Nucleus accumbens (tissue), 56 donors: Measurements from ENCODE around the gene CES2.

Source experiments
- DNase-seq, 56 donors: peaks; one replicate each; lab custom pipeline; 2025; lab: John Stamatoyannopoulos, UW

Gene CES2

DNA sequence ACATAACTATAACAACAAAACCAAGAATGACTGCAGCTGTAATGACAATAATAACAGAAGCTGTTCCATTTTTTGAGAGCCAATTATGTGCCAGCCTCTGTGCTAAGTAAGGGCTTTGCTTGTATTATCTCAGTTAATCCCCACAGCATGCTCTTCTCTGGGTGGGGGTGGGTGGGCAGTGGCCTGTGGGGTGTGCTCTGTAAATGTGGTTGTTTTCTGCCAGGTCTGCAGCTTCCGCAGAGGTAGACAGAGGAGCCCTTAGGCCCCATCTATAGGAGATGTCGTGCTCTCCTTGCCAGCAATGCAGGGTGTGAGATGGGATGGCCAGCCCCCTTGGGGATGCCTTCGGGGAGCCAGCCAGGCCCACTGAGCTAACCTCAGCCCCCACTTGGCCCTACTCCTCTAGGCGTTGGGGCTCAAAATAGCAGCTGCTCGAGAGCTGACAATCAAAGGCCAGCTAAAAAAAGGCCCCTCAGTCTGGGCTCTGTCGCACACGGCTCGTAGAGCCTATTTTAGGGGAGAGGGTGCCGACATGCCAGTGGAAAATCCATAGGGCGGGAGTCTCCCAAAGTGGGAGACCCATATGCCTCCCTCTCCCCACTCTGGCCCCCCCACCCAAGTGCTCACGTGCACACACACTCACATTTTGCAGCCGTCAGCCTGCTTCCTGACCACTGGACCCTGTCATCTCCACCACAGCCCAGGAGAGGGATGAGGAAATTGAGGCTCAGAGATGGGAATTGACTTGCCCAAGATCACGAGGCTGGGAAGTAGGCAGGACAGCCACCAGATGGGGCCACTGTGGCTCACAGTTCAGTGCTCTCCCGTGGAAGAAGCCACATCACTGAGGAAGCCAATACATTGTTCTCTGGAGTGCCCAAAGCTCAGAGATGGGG is 32.4 kb upstream of the CES2 start:
- no peak for DNase-seq

- DNase-seq = no peak
These were observed 31.5 kb upstream of the CES2 start for GRCh38 chr16:66903544-66904427.

GRCh38 chr16:66904428-66904845 is 30.9 kb upstream of the CES2 start:
- DNase-seq = peak in 1 of 56 donors; percentile 26

GRCh38 chr16:66904846-66905632 is 30.3 kb upstream of the CES2 start:
- DNase-seq = no peak

GRCh38 chr16:66905633-66906539 is 29.4 kb upstream of the CES2 start:
- DNase-seq = peak in 1 of 56 donors; percentile 44

DNA sequence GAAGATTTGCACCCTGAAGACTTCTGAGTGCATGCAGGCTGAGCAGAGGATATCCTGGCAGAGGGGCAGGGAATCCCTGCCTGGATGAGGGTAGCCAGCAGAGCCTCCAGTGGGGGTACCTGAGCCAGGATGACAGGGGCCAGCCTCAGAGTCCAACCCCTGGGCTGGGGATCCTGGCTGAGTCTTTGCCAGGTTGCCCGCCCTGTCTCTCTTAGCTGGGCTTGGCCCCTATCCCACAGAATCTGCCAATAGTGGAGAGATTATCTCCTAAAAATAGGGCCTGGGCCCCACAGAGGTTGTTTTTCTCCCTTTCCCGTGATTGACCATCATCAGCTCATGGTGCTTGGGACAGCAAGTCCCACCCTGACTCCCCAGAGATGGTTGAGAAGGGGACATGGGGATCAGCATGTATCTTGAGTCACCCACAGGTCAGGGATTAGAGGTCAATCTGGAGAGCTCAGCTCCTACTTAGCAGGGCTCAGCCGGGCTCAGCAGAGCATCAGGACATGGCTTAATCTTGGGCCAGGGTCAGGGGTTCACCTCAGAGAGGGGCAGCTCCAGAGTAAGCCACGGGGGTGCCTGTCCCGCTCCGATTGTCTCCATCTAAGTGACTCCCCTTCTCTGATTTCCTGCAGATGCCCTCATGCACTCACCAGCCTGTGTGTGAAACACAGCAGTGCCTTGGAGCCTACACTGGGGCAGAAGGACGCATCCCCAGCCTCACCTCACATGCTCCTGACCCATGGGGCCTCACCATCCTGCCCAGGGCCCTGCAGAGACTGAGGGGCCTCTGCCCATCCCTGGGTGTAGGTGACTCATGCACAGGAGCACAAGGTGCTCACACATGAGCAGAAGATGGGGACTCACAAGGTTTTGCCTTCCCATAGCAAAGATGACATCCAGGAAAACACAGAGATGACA is 28.1 kb upstream of the CES2 start:
- no peak for DNase-seq

- no peak for DNase-seq
These were observed 27.2 kb upstream of the CES2 start for GRCh38 chr16:66908116-66908515.

DNA sequence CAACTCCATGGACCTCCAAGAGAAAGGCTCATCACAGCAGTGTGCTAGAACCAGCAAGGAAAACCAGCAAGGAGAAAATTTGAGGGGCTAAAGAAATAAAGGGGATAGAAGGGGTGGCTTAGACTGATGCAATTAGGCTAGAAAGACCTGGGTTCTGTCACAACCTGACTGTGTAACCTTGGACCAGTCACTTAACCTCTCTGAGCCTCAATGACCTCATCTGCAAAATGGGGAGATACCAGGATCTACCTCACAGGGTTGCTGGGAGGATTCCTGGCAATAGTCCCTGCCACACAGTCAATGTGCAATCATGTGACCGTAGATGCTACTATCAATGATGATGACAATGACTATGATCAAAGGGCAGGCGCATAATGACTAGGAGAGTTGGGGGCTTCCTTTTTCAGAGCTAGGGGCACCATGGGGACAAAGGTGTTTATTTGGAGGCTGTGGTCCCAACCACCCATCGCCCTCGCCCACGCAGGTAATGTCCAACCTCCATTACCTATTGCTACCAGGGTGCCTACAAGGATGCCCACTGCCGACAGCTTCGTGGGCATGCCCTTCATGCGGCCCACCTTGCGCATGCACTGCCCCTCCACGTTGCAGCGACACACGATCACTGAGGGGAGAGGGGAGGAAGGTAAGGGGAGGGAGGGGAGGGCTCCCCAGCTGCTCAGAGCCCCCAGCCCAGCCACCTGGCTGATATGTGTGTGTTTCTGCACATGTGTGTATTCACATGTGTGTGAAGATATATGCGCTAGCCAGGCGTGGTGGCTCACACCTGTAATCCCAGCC is 26.4 kb upstream of the CES2 start:
- DNase-seq = no peak

GRCh38 chr16:66910175-66910940 is 25.0 kb upstream of the CES2 start:
- DNase-seq = no peak

DNA sequence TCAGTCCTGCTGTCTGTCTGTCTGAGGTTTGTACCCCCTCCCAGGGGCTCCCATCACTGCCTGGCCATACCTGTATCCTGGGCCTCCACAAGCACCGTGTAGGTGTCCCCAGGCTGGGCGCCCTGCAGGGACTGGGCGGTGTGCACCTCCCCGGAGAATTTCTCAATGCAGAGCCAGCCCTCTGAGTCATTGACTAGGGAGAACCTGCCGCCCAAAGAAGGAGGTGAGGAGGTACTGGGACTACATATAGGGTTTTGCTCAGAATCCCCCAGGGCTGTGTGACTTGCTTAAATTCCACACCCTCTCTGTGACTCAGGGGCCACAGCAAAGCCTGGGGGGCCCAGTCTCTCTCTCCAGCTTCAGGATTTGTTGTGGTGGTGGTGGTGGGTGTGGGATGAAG is 24.2 kb upstream of the CES2 start:
- DNase-seq = no peak

- DNase-seq = no peak
These were observed 23.5 kb upstream of the CES2 start for GRCh38 chr16:66911801-66912200.

DNA sequence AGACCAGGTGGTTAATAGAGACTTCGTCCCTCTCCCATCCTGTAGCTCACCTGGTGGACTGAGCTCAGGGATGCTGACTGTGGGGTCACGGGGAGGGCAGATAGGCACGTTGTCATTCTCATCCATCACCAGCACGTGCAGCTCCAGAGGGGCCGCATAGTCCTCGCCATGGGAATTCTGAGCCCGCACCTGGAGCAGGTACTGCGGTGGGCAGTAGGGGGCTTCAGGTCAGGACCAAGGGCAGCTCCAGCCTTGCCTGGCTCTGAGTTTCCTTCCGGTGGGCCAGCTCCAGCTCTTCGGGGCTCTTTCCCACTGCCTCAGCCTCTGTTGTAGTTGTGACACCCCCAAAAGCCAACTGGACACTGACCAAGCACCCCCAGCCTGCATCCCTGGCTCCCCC is 22.2 kb upstream of the CES2 start:
- DNase-seq = no peak

DNA sequence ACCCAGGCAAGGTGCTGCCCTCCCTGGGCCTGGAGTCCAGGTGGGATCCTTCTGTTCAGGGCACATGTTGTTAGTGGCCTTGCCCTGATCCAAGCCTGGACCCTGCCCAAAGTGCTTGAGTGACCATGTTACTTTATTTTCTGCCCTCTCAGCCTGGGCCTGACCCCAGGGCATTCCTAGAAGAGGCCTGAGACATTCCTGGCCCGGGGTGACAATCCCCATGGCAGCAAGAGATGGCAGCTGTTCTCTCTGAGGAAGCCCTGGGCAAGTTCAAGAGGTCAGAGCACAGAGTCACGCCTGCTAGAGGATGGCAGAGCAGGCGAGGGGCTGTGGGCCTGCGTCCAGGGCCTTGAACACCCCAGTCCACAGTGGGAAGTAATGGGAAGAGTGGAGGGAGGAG is 21.6 kb upstream of the CES2 start:
- no peak for DNase-seq

DNA sequence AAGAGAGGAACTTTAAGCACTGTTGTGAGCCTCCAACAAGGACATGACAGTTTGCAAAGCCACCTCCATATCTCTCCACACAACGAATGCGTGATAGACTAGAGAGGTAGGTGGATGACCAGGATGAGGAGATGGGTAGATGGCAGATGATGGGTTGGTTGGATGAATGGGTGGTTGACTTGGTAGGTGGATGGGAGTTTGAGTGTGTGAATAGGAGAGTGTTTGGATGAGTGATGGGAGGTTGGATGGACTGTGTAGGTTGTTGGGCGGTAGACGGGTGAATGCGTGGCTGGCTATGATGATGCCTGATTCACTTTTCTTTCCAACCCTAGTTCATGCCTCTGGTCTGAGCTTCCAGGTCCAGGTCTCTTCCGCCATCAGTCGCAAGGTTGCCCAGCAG is 20.8 kb upstream of the CES2 start:
- DNase-seq = no peak

DNA sequence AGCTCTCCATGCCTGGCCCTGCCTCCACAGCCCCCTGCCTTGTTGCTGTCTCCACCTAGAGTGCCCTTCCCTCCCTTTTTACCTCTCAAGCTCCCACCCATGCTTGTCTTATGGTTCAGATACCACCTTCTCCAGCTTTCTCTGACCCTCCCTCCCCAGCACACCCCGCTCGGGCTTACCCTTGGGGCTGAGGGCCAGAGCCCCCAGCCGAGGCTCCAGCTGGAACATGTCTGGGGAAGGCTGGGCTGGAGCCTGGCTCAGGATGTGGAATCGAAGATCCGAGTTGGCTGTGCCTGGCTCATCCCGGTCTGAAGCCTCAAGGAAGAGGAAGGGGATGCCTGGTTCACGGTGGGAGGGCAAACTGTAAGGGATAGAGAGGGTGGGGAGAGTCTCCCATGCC is 20.3 kb upstream of the CES2 start:
- no peak for DNase-seq

DNA sequence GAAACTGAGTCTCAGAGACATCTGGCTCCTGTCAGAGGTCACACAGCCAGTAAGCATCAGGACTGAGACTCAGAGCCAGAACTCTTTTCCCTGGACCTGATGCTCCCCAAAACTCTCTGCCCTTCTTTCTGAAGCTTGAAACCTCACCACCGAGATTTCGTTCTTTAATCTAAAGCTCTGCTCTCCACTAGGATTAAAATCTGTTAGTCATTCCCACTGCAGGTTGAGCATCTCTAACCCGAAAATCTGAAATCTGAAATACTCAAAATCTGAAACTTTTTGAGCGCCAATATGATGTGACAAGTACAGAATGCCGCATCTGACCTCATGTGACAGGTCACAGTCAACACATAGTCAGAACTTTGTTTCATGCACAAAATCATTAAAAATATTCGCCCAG is 18.8 kb upstream of the CES2 start:
- DNase-seq = no peak

DNA sequence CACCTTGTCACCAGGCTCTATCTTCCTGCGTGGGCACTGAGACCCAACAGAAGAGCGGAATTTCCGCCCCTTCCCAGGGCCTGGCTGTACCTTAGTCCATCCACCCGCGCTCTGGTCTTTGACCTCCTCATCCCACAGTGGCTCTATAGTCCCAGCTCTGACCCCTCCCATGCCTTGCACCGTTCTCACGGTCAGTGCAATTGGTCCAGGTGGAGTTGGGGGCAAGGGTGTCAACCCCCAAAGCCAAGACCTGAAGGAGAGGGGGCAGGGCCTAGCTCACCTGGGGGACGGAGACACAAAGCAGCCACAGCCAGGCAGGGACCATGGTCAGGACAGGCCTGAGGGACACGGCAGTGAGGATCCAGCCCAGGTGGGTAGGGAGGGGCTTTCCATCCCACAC is 17.6 kb upstream of the CES2 start:
- DNase-seq = no peak
